Measurements from ENCODE around the gene PEDS1.

DNA sequence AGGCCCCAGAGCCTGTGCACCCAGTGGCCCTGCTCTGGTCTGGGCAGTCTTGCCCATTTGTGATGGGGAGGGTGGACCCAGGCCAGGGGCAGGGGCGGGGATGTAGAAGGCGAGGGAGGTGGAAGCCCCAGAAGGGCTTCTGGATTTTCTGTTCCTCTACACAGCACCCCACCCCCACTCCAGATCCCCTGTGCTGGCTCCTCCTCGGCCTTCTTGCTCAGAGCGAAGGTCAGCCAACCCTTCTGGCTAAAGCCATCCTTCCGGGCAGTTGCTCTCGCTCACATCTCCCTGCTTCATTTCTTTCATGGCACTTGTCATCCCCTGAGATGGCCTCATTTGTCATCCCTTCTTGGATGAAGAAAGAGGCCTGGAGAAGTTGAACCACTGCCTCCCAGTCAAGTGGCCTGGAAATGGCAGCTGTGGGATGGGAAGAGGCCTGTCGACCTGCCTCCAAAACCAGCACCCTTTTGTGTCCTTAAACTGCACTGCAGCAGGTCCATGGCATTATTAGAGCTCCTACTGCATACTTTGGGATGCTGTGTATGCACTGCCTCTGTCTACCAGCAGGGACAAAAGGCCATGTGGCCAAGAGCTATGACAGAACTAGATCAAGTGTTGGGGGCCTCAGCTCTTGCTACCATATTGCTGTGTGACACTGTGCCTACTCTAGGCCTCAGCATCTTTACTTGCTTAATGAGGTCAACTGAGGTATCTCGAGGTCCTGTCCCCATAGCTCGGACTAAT lies 19.9 kb downstream of the PEDS1 start:
- TF ChIP-seq EZH2 (IDR thresholded peaks at IDR 0.05) (no peak), EZH2phosphoT487 (IDR thresholded peaks at IDR 0.05) (no peak)
- TF ChIP-seq, protein P1, sequence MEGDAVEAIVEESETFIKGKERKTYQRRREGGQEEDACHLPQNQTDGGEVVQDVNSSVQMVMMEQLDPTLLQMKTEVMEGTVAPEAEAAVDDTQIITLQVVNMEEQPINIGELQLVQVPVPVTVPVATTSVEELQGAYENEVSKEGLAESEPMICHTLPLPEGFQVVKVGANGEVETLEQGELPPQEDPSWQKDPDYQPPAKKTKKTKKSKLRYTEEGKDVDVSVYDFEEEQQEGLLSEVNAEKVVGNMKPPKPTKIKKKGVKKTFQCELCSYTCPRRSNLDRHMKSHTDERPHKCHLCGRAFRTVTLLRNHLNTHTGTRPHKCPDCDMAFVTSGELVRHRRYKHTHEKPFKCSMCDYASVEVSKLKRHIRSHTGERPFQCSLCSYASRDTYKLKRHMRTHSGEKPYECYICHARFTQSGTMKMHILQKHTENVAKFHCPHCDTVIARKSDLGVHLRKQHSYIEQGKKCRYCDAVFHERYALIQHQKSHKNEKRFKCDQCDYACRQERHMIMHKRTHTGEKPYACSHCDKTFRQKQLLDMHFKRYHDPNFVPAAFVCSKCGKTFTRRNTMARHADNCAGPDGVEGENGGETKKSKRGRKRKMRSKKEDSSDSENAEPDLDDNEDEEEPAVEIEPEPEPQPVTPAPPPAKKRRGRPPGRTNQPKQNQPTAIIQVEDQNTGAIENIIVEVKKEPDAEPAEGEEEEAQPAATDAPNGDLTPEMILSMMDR (IDR thresholded peaks at IDR 0.05) = no peak
